Measurements from ENCODE around the gene ZNF701. TPM values are rescaled to one million over a fixed set of nuclear protein-coding genes. Genes with fewer than 3 reads are reported as not detected.
A peak's percentile ranks its signal among the peaks of the same experiment; 100 is the strongest.
"Not testable (repeated sequence)": the region's sequence is repeated elsewhere in the genome, so short reads cannot be mapped to it uniquely, and the experiment has no call there.

ZNF701 gene
- polyA plus RNA-seq, 6 donors from 2014 or later = 16.5 to 31.2 (median 18.6) TPM

GRCh38 chr19:52541608-52542007 is 28.5 kb upstream of the ZNF701 start:
- H3K4me1 Mint-ChIP-seq = peaks cover 22 to 30% (median 23%) of the 10 kb centered on the region in 3 donors
- DNase-seq (no peak), ATAC-seq (ENCODE audit: low read depth in 2 of 2) (no peak)
- H3K27ac Mint-ChIP-seq = no peak overlapping the region
- no peaks in the 10 kb centered on the region for H3K27me3 Mint-ChIP-seq
- peak overlapping the region in 1 of 8 donors; percentile 39 for H3K4me3 Mint-ChIP-seq
- H3K9me3 Mint-ChIP-seq = peaks cover 0 to 51% (median 4%) of the 10 kb centered on the region in 7 donors
- H3K36me3 Mint-ChIP-seq = peaks cover 22 to 37% of the 10 kb centered on the region in 2 donors

GRCh38 chr19:52542541-52542940 is 27.5 kb upstream of the ZNF701 start:
- H3K27me3 Mint-ChIP-seq; ATAC-seq (ENCODE audit: low read depth in 2 of 2); DNase-seq: not testable (repeated sequence)
- H3K4me1 Mint-ChIP-seq = peaks cover 15 to 21% (median 15%) of the 10 kb centered on the region in 3 donors
- peaks cover 26 to 37% of the 10 kb centered on the region in 2 donors for H3K36me3 Mint-ChIP-seq
- peak overlapping the region in 2 of 6 donors; percentile 33 to 42 for H3K27ac Mint-ChIP-seq
- H3K4me3 Mint-ChIP-seq = peak overlapping the region in 2 of 8 donors; percentile 3 to 60
- peaks cover 0 to 59% (median 5%) of the 10 kb centered on the region in 7 donors for H3K9me3 Mint-ChIP-seq

- peaks cover 15 to 18% (median 15%) of the 10 kb centered on the region in 3 donors for H3K4me1 Mint-ChIP-seq
- ATAC-seq (ENCODE audit: low read depth in 2 of 2) = no peak
- DNase-seq = no peak
- peaks cover 0 to 65% (median 7%) of the 10 kb centered on the region in 7 donors for H3K9me3 Mint-ChIP-seq
- peak overlapping the region in 3 of 8 donors; percentile 30 to 60 (median 41) for H3K4me3 Mint-ChIP-seq
- H3K27ac Mint-ChIP-seq = peak overlapping the region in 2 of 6 donors; percentile 33 to 74
- H3K36me3 Mint-ChIP-seq = peaks cover 31 to 37% of the 10 kb centered on the region in 2 donors
- H3K27me3 Mint-ChIP-seq = no peaks in the 10 kb centered on the region
These were observed 27.0 kb upstream of the ZNF701 start for GRCh38 chr19:52542984-52543664.

- peaks cover 48 to 52% of the 10 kb centered on the region in 2 donors for H3K36me3 Mint-ChIP-seq
- no peak overlapping the region for H3K27ac Mint-ChIP-seq
These were observed 15.7 kb upstream of the ZNF701 start for GRCh38 chr19:52554216-52554971.

GRCh38 chr19:52557231-52557995 is 12.7 kb upstream of the ZNF701 start:
- H3K9me3 Mint-ChIP-seq = peaks cover 15 to 94% (median 77%) of the 10 kb centered on the region in 7 donors
- H3K27me3 Mint-ChIP-seq = no peaks in the 10 kb centered on the region
- no peak for ATAC-seq (ENCODE audit: low read depth in 2 of 2)
- DNase-seq = no peak
- no peak overlapping the region for H3K27ac Mint-ChIP-seq
- no peak overlapping the region for H3K4me3 Mint-ChIP-seq
- peaks cover 44 to 60% of the 10 kb centered on the region in 2 donors for H3K36me3 Mint-ChIP-seq
- H3K4me1 Mint-ChIP-seq = no peaks in the 10 kb centered on the region

More at GRCh38 chr19:52554216-52554971, 15.7 kb upstream of the ZNF701 start:
- ATAC-seq (ENCODE audit: low read depth in 2 of 2) (no peak), DNase-seq (no peak)
- no peak overlapping the region for H3K4me3 Mint-ChIP-seq
- no peaks in the 10 kb centered on the region for H3K27me3 Mint-ChIP-seq
- H3K9me3 Mint-ChIP-seq = peaks cover 19 to 98% (median 72%) of the 10 kb centered on the region in 7 donors
- peaks cover 0 to 2% (median 0%) of the 10 kb centered on the region in 3 donors for H3K4me1 Mint-ChIP-seq

GRCh38 chr19:52558732-52559445 is 11.2 kb upstream of the ZNF701 start:
- H3K27ac Mint-ChIP-seq; ATAC-seq (ENCODE audit: low read depth in 2 of 2); H3K4me1 Mint-ChIP-seq; H3K27me3 Mint-ChIP-seq; DNase-seq: not testable (repeated sequence)
- peaks cover 12 to 91% (median 74%) of the 10 kb centered on the region in 7 donors for H3K9me3 Mint-ChIP-seq
- H3K36me3 Mint-ChIP-seq = peaks cover 43 to 54% of the 10 kb centered on the region in 2 donors
- peak overlapping the region in 1 of 8 donors; percentile 47 for H3K4me3 Mint-ChIP-seq

GRCh38 chr19:52561611-52562010 is 8.5 kb upstream of the ZNF701 start:
- H3K9me3 Mint-ChIP-seq = peaks cover 7 to 84% (median 61%) of the 10 kb centered on the region in 7 donors
- H3K4me1 Mint-ChIP-seq; H3K27ac Mint-ChIP-seq; DNase-seq; H3K4me3 Mint-ChIP-seq; ATAC-seq (ENCODE audit: low read depth in 2 of 2); H3K27me3 Mint-ChIP-seq: not testable (repeated sequence)
- H3K36me3 Mint-ChIP-seq = peaks cover 24 to 44% of the 10 kb centered on the region in 2 donors

GRCh38 chr19:52566121-52566520 is 4.0 kb upstream of the ZNF701 start:
- DNase-seq = no peak
- no peak overlapping the region for H3K27ac Mint-ChIP-seq
- peaks cover 10 to 19% (median 16%) of the 10 kb centered on the region in 3 donors for H3K4me1 Mint-ChIP-seq
- no peaks in the 10 kb centered on the region for H3K27me3 Mint-ChIP-seq
- H3K36me3 Mint-ChIP-seq = peaks cover 16 to 28% of the 10 kb centered on the region in 2 donors
- H3K9me3 Mint-ChIP-seq = peaks cover 8 to 57% (median 24%) of the 10 kb centered on the region in 7 donors
- no peak for ATAC-seq (ENCODE audit: low read depth in 2 of 2)
- H3K4me3 Mint-ChIP-seq = peak overlapping the region in 1 of 8 donors; percentile 56

- H3K4me1 Mint-ChIP-seq = peaks cover 13 to 24% (median 20%) of the 10 kb centered on the region in 3 donors
- no peak overlapping the region for H3K27ac Mint-ChIP-seq
- H3K36me3 Mint-ChIP-seq = peaks cover 18 to 28% of the 10 kb centered on the region in 2 donors
- DNase-seq (no peak), ATAC-seq (ENCODE audit: low read depth in 2 of 2) (no peak)
- peak overlapping the region in 1 of 8 donors; percentile 15 for H3K4me3 Mint-ChIP-seq
- H3K27me3 Mint-ChIP-seq = no peaks in the 10 kb centered on the region
- H3K9me3 Mint-ChIP-seq = peaks cover 7 to 52% (median 21%) of the 10 kb centered on the region in 7 donors
These were observed 3.5 kb upstream of the ZNF701 start for GRCh38 chr19:52566588-52566987.

- Mint-ChIP-seq H3K27ac (no peak overlapping the region), H3K4me3 (no peak overlapping the region), H3K9me3 (peaks cover 7 to 46% (median 22%) of the 10 kb centered on the region in 7 donors), H3K27me3 (no peaks in the 10 kb centered on the region), H3K4me1 (peaks cover 20 to 34% (median 34%) of the 10 kb centered on the region in 3 donors), H3K36me3 (peaks cover 18 to 35% of the 10 kb centered on the region in 2 donors)
- no peak for ATAC-seq (ENCODE audit: low read depth in 2 of 2)
- no peak for DNase-seq
These were observed 2.2 kb upstream of the ZNF701 start for GRCh38 chr19:52567921-52568320.

- Mint-ChIP-seq H3K4me1 (peaks cover 27 to 45% (median 37%) of the 10 kb centered on the region in 3 donors), H3K9me3 (peaks cover 0 to 36% (median 15%) of the 10 kb centered on the region in 7 donors), H3K27ac (peak overlapping the region in 5 of 6 donors; percentile 79 to 97 (median 94)), H3K36me3 (peaks cover 20 to 42% of the 10 kb centered on the region in 2 donors), H3K4me3 (peak overlapping the region; percentile 95 to 99 (median 96))
- H3K27me3 Mint-ChIP-seq, DNase-seq: not testable (repeated sequence)
- peak; percentile 6 to 7 for ATAC-seq (ENCODE audit: low read depth in 2 of 2)
These were observed 468 bp upstream of the ZNF701 start for GRCh38 chr19:52569638-52569999.

- H3K27me3 Mint-ChIP-seq = no peaks in the 10 kb centered on the region
- peaks cover 10 to 67% (median 42%) of the 10 kb centered on the region in 7 donors for H3K9me3 Mint-ChIP-seq
- ATAC-seq (ENCODE audit: low read depth in 2 of 2) (no peak), DNase-seq (no peak)
- peaks cover 0 to 7% (median 4%) of the 10 kb centered on the region in 3 donors for H3K4me1 Mint-ChIP-seq
- no peak overlapping the region for H3K4me3 Mint-ChIP-seq
- H3K27ac Mint-ChIP-seq = no peak overlapping the region
- peaks cover 38 to 46% of the 10 kb centered on the region in 2 donors for H3K36me3 Mint-ChIP-seq
These were observed 14.8 kb downstream of the ZNF701 start for GRCh38 chr19:52584736-52585440.

Data from naive B cell (primary cell).